Fibroblast of mammary gland (primary cell): ENCODE results near the gene UBE2F.
"Not testable (repeated sequence)": the region's sequence is repeated elsewhere in the genome, so short reads cannot be mapped to it uniquely, and the experiment has no call there.

Experiments
- DNase-seq: peaks from one replicate; pipeline ENCODE4 v3.0.0-alpha.2; 2010; ENCODE audit warnings: low read depth
- H3K4me3 ChIP-seq: 2 replicates; pipeline ENCODE4 v1.5.1; 2011; ENCODE audit warnings: low read depth, mild to moderate bottlenecking, low read length, moderate library complexity; ENCODE audit not compliant: control insufficient read depth
- CTCF ChIP-seq: conservative IDR thresholded peaks from 2 replicates; pipeline ENCODE4 v1.5.1; 2011; ENCODE audit warnings: low read depth, low read length, inconsistent platforms; ENCODE audit not compliant: control insufficient read depth, insufficient read depth

The UBE2F gene

GRCh38 chr2:237944302-237944701, 22.5 kb upstream of the UBE2F start:
- DNase-seq: no peak
- no peak overlapping the region for H3K4me3 ChIP-seq
- TF ChIP-seq CTCF: no peak

DNA sequence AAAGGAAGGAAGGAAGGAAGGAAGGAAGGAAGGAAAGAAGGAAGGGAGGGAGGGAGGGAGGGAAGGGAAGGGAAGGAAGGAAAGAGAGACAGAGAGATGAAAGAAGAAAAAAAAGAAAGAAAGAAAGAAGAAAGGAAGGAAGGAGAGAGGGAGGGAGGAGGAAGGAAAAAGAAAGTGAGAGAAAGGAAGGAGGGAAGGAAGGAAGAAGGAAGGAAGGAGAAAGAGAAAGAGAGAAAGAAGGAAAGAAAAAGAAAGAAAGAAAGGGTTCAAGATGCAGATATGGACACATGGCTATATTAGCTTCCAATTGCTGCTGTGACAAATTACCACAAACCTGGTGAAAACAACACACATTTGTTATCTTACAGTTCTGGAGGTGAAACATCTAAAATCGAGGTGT, 20.4 kb upstream of the UBE2F start:
- H3K4me3 ChIP-seq: no peak overlapping the region
- no peak for TF ChIP-seq CTCF
- DNase-seq: no peak

GRCh38 chr2:237951354-237951753, 15.5 kb upstream of the UBE2F start:
- H3K4me3 ChIP-seq, DNase-seq: not testable (repeated sequence)

GRCh38 chr2:237951878-237952277, 14.9 kb upstream of the UBE2F start:
- H3K4me3 ChIP-seq: no peak overlapping the region
- TF ChIP-seq CTCF: no peak
- DNase-seq: no peak

DNA sequence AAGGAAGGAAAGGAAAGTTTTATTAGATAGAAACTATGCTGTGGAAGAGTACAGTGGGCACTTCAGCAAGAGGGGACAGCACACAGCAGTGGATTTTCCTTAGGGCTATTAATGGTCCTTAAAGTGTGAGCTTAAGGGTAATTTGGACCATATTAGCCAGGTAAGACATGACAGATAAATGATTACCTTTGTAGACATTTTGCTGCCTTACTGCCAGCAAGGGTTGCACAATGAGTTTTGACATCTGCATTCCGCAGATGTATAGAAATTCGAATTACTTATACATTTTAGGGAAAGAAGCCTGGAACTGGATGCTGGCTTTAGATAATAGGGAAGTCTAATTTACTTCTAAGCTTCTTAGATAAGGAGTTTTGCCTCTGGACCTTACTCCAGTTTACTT, 14.0 kb upstream of the UBE2F start:
- no peak for DNase-seq
- TF ChIP-seq CTCF: no peak
- no peak overlapping the region for H3K4me3 ChIP-seq

- H3K4me3 ChIP-seq: peak overlapping the region; percentile 4
- TF ChIP-seq CTCF: no peak
- DNase-seq: no peak
Measured at GRCh38 chr2:237955640-237956401, 11.0 kb upstream of the UBE2F start.

GRCh38 chr2:237956402-237956736, 10.4 kb upstream of the UBE2F start:
- peak overlapping the region; percentile 4 for H3K4me3 ChIP-seq
- no peak for TF ChIP-seq CTCF
- DNase-seq: no peak
